HCT116 (cell line): Measurements from ENCODE around the gene THEM4. TPM values are rescaled to one million over a fixed set of nuclear protein-coding genes. Genes with fewer than 3 reads are reported as not detected.

Experiments used
- ATAC-seq: fragments of 200-7000 bp; cut with Tn5 transposase; 2 replicates; pipeline ENCODE4 v1.9.1; 2020; ENCODE audit warnings: mild to moderate bottlenecking, moderate library complexity
- BruUV-seq: library from RNA; stranded (reverse); fragments of 400-500 nt; replicated peaks from 2 replicates; lab custom pipeline; 2021; lab: Mats Ljungman, UMichigan
- CTCF ChIA-PET: fragments of 300-600 bp; sonication (Branson Sonifier 250); formaldehyde crosslinking; loops from one replicate; lab custom pipeline; 2021; ENCODE audit warnings: antibody characterized with exemption; lab: Charles Lee
- POLR2A ChIA-PET: fragments of 300-600, 350-600 bp; sonication (Branson Sonifier 250); formaldehyde crosslinking; loops from one replicate; lab custom pipeline; 2021; ENCODE audit warnings: antibody characterized with exemption; lab: Charles Lee
- RAD21 ChIA-PET, 2 experiments: fragments of 300-600 bp; sonication (Branson Sonifier 250); formaldehyde crosslinking; loops; one replicate each; lab custom pipeline; 2023; ENCODE audit warnings: low total read pairs in 2 of 2; ENCODE audit not compliant: uncharacterized antibody in 2 of 2, unreplicated experiment in 2 of 2, low non-redundant PET in 1 of 2; lab: Charles Lee
- DNase-seq: peaks from one replicate; pipeline ENCODE4 v3.0.0-alpha.2; 2010; ENCODE audit warnings: low read depth, low spot score
- H2AFZ ChIP-seq: fragments of 200-600 bp; shearing (Covaris generic), sonication (generic); 2 replicates; pipeline ENCODE4 v1.6.1; 2017; ENCODE audit warnings: low read depth, mixed run types, mixed read lengths, antibody characterized with exemption, low read length; ENCODE audit not compliant: poor library complexity, severe bottlenecking
- H3K27ac ChIP-seq: 2 replicates; pipeline ENCODE4 v1.5.1; 2012; ENCODE audit warnings: low read depth, low read length
- H3K27me3 ChIP-seq: fragments of 200-600 bp; sonication (generic); 2 replicates; pipeline ENCODE4 v1.6.1; 2016; ENCODE audit warnings: mixed run types, low read length, mixed read lengths; ENCODE audit not compliant: insufficient read depth
- H3K36me3 ChIP-seq, 2 experiments: fragments of 200-500 bp in 1 of 2; fragments of 200-600 bp in 1 of 2; sonication (Bioruptor generic) in 1 of 2; sonication (generic) in 1 of 2; 2 replicates each; pipeline versions ENCODE4 v1.5.1 to v1.6.1; 2014 to 2016; ENCODE audit warnings: low read length in 2 of 2, inconsistent platforms in 1 of 2, mixed read lengths in 1 of 2, mixed run types in 1 of 2; ENCODE audit not compliant: insufficient read depth in 2 of 2, control insufficient read depth in 1 of 2
- H3K4me1 ChIP-seq, 2 experiments: fragments of 200-600 bp in 1 of 2; sonication (generic) in 1 of 2; 2 replicates each; pipeline versions ENCODE4 v1.5.1 to v1.6.1; 2012 to 2017; ENCODE audit warnings: low read length in 2 of 2, inconsistent platforms in 1 of 2, mild to moderate bottlenecking in 1 of 2, mixed read lengths in 1 of 2, mixed run types in 1 of 2, moderate library complexity in 1 of 2; ENCODE audit not compliant: insufficient read depth in 2 of 2, control insufficient read depth in 1 of 2
- H3K4me2 ChIP-seq: fragments of 200-600 bp; sonication (generic); 2 replicates; pipeline ENCODE4 v1.6.1; 2017; ENCODE audit warnings: mixed run types, low read length, mixed read lengths
- H3K4me3 ChIP-seq, 2 experiments: fragments of 200-600 bp in 1 of 2; sonication (generic) in 1 of 2; replicated peaks in 1 of 2; 2 replicates each; pipeline ENCODE4 v1.5.1; 2011 to 2016; ENCODE audit warnings: low read length in 2 of 2, control low read depth in 1 of 2, low read depth in 1 of 2, mild to moderate bottlenecking in 1 of 2, mixed read lengths in 1 of 2, mixed run types in 1 of 2
- H3K79me2 ChIP-seq: fragments of 200-600 bp; sonication (generic); 2 replicates; pipeline ENCODE4 v1.6.1; 2017; ENCODE audit warnings: mild to moderate bottlenecking, mixed run types, low read length, moderate library complexity, mixed read lengths; ENCODE audit not compliant: insufficient read depth
- H3K9ac ChIP-seq: fragments of 200-600 bp; sonication (generic); 2 replicates; pipeline ENCODE4 v1.6.1; 2016; ENCODE audit warnings: low read length, mixed read lengths
- H3K9me2 ChIP-seq: fragments of 200-600 bp; sonication (generic), shearing (Covaris generic); 2 replicates; pipeline ENCODE4 v1.6.1; 2017; ENCODE audit warnings: mixed run types, mild to moderate bottlenecking, moderate library complexity; ENCODE audit not compliant: insufficient read depth
- H3K9me3 ChIP-seq, 2 experiments: fragments of 200-500 bp in 1 of 2; fragments of 200-600 bp in 1 of 2; sonication (Bioruptor generic) in 1 of 2; sonication (generic) in 1 of 2; 2 replicates each; pipeline ENCODE4 v1.6.1; 2014 to 2017; ENCODE audit warnings: low read length in 2 of 2, mixed read lengths in 2 of 2, inconsistent platforms in 1 of 2, low read depth in 1 of 2, mild to moderate bottlenecking in 1 of 2, mixed run types in 1 of 2, moderate library complexity in 1 of 2; ENCODE audit not compliant: control insufficient read depth in 1 of 2, insufficient read depth in 1 of 2
- H4K20me1 ChIP-seq: fragments of 200-600 bp; sonication (generic), shearing (Covaris generic); 2 replicates; pipeline ENCODE4 v1.6.1; 2017; ENCODE audit warnings: mixed run types, mild to moderate bottlenecking, moderate library complexity; ENCODE audit not compliant: insufficient read depth
- CEBPB ChIP-seq: IDR thresholded peaks from 2 replicates; pipeline ENCODE4 v1.6.1; 2012; ENCODE audit warnings: low read depth
- EGR1 ChIP-seq: IDR thresholded peaks from 2 replicates; pipeline ENCODE4 v1.6.1; 2012; ENCODE audit warnings: low read depth
- ELF1 ChIP-seq: IDR thresholded peaks from 2 replicates; pipeline ENCODE4 v1.6.1; 2012; ENCODE audit warnings: low read depth, borderline replicate concordance
- FOSL1 ChIP-seq: IDR thresholded peaks from 2 replicates; pipeline ENCODE4 v1.6.1; 2012; ENCODE audit warnings: low read depth
- RAD21 ChIP-seq: IDR thresholded peaks from 2 replicates; pipeline ENCODE4 v1.6.1; 2012; ENCODE audit warnings: low read depth, mild to moderate bottlenecking
- SIN3A ChIP-seq: IDR thresholded peaks from 2 replicates; pipeline ENCODE4 v1.6.1; 2012; ENCODE audit warnings: low read depth
- SRF ChIP-seq: IDR thresholded peaks from 2 replicates; pipeline ENCODE4 v1.6.1; 2012; ENCODE audit warnings: low read depth
- TCF7L2 ChIP-seq: IDR thresholded peaks from 2 replicates; pipeline ENCODE4 v1.7.0; 2011; ENCODE audit warnings: borderline replicate concordance, inconsistent platforms; ENCODE audit not compliant: insufficient read depth, insufficient read length; ENCODE audit errors: extremely low read depth
- YY1 ChIP-seq: IDR thresholded peaks from 2 replicates; pipeline ENCODE4 v1.6.1; 2011; ENCODE audit warnings: low read length, low read depth, moderate library complexity, mild to moderate bottlenecking; ENCODE audit not compliant: insufficient replicate concordance; ENCODE audit errors: extremely low read depth
- ZNF274 ChIP-seq: fragments of 200-500 bp; sonication (Bioruptor generic); IDR thresholded peaks from 2 replicates; pipeline ENCODE4 v1.6.1; 2014; ENCODE audit warnings: mild to moderate bottlenecking, low read depth, low read length, inconsistent platforms
- intact Hi-C: fragments of 100-400 bp; cut with micrococcal nuclease; formaldehyde crosslinking; loops from 2 replicates; pipeline ENCODE4 v1.10.0; 2022
- total RNA-seq: library from RNA; stranded (reverse); gene quantifications from one replicate; pipeline ENCODE4 v1.2.1, GENCODE V29; 2021; ENCODE audit not compliant: unreplicated experiment

Gene THEM4
- total RNA-seq, 1 experiment from 2014 or later, result 17.0 TPM

GRCh38 chr1:151924691-151925587 lies 15.6 kb upstream of the THEM4 start:
- Histone ChIP-seq H3K9me2 (no peaks in the 10 kb centered on the region), H3K27me3 (no peaks in the 10 kb centered on the region), H3K9me3 (no peaks in the 10 kb centered on the region), H2AFZ (peak overlapping the region; percentile 47), H3K79me2 (no peaks in the 10 kb centered on the region), H3K4me3 (no peak overlapping the region), H4K20me1 (no peaks in the 10 kb centered on the region), H3K27ac (no peak overlapping the region), H3K4me2 (peak overlapping the region; percentile 27), H3K36me3 (no peaks in the 10 kb centered on the region), H3K4me1 (peaks cover 0 to 9% of the 10 kb centered on the region in 2 experiments; a peak in 2 of 4 replicates), H3K9ac (no peak overlapping the region)
- intact Hi-C loops, result no loop called here
- no peak for DNase-seq
- ChIA-PET RAD21 (no interaction called here), POLR2A (no interaction called here), CTCF (interaction anchor here (1.2 kb wide), 1 partner anchor 9 kb away, joined by 3 read pairs; no protein-coding TSS in a partner anchor)
- no TSS peak for BruUV-seq
- no peak for ATAC-seq
- TF ChIP-seq EGR1 (no peak), RAD21 (no peak), CEBPB (no peak), ELF1 (no peak), SIN3A (no peak), YY1 (no peak), SRF (no peak), ZNF274 (no peak), TCF7L2 (no peak), FOSL1 (no peak)
